ENCODE measurements around the gene NCAPG. TPM values are rescaled to one million over a fixed set of nuclear protein-coding genes. Genes with fewer than 3 reads are reported as not detected.

The NCAPG gene
- total RNA-seq, 1 donor from 2014 or later = 46.0 TPM

- H3K27me3 Mint-ChIP-seq = no peaks in the 10 kb centered on the region
- H3K4me1 Mint-ChIP-seq (ENCODE audit: unreplicated experiment) = peaks cover 5% of the 10 kb centered on the region
- H3K4me3 Mint-ChIP-seq = no peak overlapping the region
- no peaks in the 10 kb centered on the region for H3K9me3 Mint-ChIP-seq
- no peak overlapping the region for H3K27ac Mint-ChIP-seq
- H3K36me3 Mint-ChIP-seq = peaks cover 22% of the 10 kb centered on the region
- DNase-seq (ENCODE audit: extremely low spot score, unreplicated experiment) = no peak
- no peak for TF ChIP-seq CTCF (conservative IDR thresholded peaks at IDR 0.05)
Measured at GRCh38 chr4:17865866-17866363, 55.1 kb downstream of the NCAPG start.

DNA sequence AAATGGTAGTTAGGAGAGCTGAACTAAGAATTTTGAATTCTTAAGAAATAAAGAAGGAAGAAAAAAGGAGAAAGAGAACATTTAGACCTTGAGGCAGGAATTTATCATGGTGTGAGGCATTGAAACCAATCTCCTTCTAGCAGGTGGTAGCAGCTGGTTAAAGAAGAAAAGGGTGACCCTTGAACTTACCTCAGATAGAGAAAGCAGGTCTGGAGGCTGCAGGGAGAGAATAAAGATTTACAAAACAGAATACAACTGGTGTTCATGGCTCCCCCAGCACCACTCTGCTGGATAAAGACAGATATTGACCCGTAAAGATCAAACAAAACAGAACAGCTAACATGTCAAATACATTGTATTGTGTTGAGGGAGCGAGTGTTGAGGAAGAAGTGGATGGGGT lies 56.0 kb downstream of the NCAPG start:
- Mint-ChIP-seq H3K36me3 (peaks cover 18% of the 10 kb centered on the region), H3K9me3 (no peaks in the 10 kb centered on the region), H3K27ac (no peak overlapping the region), H3K27me3 (no peaks in the 10 kb centered on the region), H3K4me1 (ENCODE audit: unreplicated experiment) (peaks cover 5% of the 10 kb centered on the region), H3K4me3 (no peak overlapping the region)
- no peak for DNase-seq (ENCODE audit: extremely low spot score, unreplicated experiment)
- no peak for TF ChIP-seq CTCF (conservative IDR thresholded peaks at IDR 0.05)

- Mint-ChIP-seq H3K27ac (no peak overlapping the region), H3K36me3 (peaks cover 14% of the 10 kb centered on the region), H3K4me3 (no peak overlapping the region), H3K9me3 (no peaks in the 10 kb centered on the region), H3K27me3 (no peaks in the 10 kb centered on the region), H3K4me1 (ENCODE audit: unreplicated experiment) (peaks cover 5% of the 10 kb centered on the region)
- no peak for TF ChIP-seq CTCF (conservative IDR thresholded peaks at IDR 0.05)
- no peak for DNase-seq (ENCODE audit: extremely low spot score, unreplicated experiment)
Measured at GRCh38 chr4:17867276-17867675, 56.5 kb downstream of the NCAPG start.

DNA sequence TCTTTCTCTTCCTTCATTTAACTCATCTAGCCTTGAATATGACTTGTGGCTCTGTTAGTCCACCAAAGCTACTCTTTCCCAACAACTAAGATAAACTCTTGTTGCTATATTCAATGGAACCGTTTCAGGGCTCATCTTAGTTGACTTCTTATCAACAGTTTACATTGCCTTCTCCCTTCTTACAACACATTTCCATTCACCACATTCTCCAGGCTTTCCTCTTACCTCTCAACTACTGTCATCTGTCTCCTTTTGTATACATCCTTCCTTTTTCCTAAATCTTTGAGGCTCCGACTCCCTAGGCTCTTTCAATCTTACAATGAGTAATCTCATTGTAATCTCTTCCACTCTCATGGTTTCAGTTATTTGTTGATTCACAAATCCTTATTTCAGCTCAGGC lies 58.5 kb downstream of the NCAPG start:
- no peaks in the 10 kb centered on the region for H3K27me3 Mint-ChIP-seq
- no peaks in the 10 kb centered on the region for H3K9me3 Mint-ChIP-seq
- no peak for TF ChIP-seq CTCF (conservative IDR thresholded peaks at IDR 0.05)
- DNase-seq (ENCODE audit: extremely low spot score, unreplicated experiment) = no peak
- H3K36me3 Mint-ChIP-seq = peaks cover 4% of the 10 kb centered on the region
- no peak overlapping the region for H3K4me3 Mint-ChIP-seq
- peaks cover 5% of the 10 kb centered on the region for H3K4me1 Mint-ChIP-seq (ENCODE audit: unreplicated experiment)
- no peak overlapping the region for H3K27ac Mint-ChIP-seq

GRCh38 chr4:17875402-17876070 lies 64.8 kb downstream of the NCAPG start:
- DNase-seq (ENCODE audit: extremely low spot score, unreplicated experiment) = no peak
- H3K4me1 Mint-ChIP-seq (ENCODE audit: unreplicated experiment) = no peaks in the 10 kb centered on the region
- no peaks in the 10 kb centered on the region for H3K27me3 Mint-ChIP-seq
- H3K27ac Mint-ChIP-seq = no peak overlapping the region
- H3K9me3 Mint-ChIP-seq = no peaks in the 10 kb centered on the region
- H3K4me3 Mint-ChIP-seq = no peak overlapping the region
- TF ChIP-seq CTCF (conservative IDR thresholded peaks at IDR 0.05) = no peak
- peaks cover 6% of the 10 kb centered on the region for H3K36me3 Mint-ChIP-seq
